NCI-H1436 treated with DMSO at 0.1 percent for 48 hours (cell line): ENCODE measurements around the gene HMGXB4.

Source experiments
- DNase-seq: peaks from one replicate; lab custom pipeline; 2025; lab: John Stamatoyannopoulos, UW

HMGXB4 gene

GRCh38 chr22:35258191-35258988 is 1.1 kb downstream of the HMGXB4 start:
- DNase-seq, result no peak

DNA sequence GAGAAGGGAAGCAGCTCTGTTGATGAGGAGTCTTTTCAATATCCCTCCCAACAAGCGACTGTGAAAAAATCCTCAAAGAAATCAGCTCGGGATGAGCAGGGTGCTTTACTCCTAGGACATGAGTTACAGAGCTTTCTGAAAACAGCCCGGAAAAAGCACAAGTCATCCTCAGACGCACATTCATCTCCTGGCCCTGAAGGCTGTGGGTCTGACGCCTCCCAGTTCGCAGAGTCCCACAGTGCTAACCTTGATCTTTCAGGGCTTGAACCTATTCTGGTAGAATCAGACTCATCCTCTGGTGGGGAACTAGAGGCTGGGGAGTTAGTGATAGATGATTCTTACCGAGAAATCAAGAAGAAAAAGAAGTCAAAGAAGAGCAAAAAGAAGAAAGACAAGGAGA is 7.7 kb downstream of the HMGXB4 start:
- DNase-seq, result no peak

DNA sequence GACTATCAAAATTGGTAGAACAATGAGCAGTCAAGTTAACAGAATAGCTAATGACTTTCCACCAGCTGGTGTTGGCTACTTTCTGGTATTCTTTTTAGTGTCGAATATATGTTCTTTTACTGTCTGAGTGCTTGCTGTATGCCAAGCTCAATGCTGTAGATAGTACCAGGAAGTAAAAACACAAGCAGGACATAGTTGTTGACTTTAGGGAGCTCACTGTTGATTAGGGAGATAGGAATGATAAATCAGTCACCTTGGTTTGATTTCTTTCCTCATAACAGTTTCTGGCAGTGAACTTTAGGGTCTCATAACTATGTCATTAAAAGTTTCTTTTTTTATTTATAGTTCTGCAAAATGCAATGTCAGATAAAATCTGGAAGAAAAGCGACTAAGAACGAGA is 9.0 kb downstream of the HMGXB4 start:
- DNase-seq, result no peak

DNA sequence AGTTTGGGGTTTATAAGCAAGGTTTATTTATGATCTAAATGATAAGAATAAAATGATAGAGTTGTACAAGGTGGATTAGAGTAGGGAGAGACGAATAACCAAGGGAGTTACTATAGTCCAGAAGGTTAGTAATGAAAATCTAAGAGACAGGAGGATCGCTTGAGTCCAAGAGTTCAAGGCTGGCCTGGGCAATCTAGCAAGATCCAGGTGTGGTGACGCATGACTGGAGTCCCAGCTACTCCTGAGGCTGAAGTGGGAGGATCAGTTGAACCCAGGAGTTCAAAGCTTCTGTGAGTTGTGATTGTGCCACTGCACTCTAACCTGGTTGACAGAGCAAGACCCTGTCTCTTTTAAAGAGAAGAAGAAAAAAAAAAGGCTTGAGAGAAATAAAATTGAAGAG is 12.3 kb downstream of the HMGXB4 start:
- DNase-seq, result no peak

DNA sequence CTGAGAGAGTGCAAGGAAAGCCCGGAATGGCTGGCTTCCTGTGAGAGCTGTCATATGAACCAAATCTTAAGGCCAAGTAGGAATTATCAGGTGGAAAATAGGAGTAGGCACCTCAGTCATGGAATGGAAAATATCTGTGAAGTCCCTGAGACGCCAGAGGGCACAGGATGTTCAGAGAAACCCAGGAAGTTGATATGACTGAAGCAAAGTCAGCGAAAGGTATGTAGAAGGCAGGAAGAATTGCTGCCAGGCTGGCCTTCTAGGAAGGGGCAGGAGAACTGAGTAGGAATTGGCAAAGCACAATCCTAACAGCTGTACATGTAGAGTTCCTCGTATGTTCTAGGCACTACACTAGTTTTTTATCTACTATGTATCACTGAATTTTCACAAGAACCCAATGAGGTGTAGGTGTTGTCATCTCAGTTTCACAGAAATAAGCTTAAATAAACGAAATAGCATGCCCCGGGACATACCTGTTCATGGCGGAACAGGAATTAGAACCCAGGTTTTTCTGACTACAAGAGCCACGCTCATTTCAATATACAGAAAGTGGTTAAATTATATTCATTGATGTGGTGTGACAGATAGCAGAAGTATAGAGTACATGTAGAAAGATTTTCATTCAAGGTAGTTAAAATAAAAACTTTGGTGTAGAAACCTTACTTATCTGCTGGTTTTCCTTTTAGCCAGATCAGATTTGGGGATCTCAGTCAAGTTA is 17.0 kb downstream of the HMGXB4 start:
- no peak for DNase-seq

DNA sequence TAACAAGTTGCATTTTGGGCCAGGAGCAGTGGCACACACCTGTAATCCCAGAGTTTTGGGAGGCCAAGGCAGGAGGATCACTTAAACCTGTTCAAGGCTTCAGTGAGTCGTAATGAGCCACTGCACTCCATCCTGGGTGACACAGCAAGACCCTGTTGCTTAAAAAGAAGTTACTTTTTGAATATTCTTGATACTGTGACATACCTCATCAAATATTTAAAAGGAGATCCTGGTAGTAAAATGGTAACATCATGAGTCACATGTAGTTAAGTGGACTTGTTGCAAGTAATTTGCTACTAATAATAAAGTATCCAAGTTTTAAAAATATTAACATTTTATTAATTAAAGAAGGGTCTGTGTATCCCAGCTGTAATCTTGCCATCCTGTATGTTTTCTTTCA is 18.3 kb downstream of the HMGXB4 start:
- no peak for DNase-seq

DNA sequence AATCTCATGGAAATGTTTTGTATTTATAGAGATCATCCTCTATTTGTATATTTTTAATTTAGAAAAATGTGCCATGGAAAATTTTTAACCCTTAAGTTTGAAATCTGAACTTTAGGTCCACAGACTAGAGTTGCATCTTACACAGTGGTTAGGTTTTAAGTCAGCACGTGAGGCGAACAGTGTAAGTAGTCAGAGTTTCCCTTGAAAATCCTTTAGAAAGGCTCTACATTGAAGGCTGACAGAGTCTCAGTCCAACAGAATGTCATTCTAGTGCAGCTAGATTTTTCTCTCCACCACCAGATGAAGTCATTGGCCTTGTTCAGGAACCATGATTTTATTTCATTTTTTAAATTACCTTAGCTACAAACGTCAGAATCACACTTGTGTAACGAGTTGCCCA is 18.7 kb downstream of the HMGXB4 start:
- no peak for DNase-seq

DNA sequence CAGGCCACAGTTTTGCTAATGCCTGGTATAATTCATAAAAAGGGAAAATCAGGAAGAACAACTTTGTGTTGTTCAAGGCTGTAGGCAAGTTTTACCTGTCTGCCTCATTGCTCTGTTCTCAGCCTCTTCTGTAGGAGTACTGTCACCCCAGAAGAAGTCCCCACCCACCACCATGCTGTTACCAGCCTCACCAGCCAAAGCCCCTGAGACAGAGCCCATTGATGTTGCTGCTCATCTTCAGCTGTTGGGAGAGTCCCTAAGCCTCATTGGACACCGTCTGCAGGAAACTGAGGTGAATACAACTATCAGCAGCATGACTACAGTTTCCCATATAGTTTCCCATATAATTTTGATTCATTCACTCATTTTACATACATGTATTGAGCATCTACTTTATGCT is 30.8 kb downstream of the HMGXB4 start:
- no peak for DNase-seq

- no peak for DNase-seq
Observed at GRCh38 chr22:35292786-35293185, 35.5 kb downstream of the HMGXB4 start.

GRCh38 chr22:35296051-35296450 is 38.8 kb downstream of the HMGXB4 start:
- DNase-seq, result no peak

DNA sequence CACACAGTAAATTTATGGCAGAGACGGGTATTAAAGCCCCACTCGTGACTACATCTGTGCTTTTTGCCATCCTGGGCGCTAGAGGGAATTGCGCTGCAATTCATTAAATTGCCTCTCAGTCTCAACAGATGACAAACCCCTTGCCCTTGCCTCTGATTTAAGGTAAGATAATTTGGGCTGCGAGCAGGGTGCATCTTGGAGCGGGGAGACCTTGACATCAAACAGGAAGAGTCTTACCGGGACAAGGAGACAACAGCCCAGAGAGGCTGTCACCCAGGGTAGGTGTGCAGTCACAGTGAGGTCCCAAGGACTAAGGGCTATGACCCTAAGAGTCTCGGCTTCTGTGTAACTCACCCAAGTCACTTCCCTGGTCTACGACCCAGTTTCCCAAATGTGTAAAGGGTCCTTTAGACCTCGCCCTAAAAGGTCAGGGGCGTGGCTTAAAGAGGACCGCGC is 42.0 kb downstream of the HMGXB4 start:
- DNase-seq, result no peak

GRCh38 chr22:35299673-35300499 is 42.6 kb downstream of the HMGXB4 start, which contains the start of gene TOM1:
Gene TOM1, plus strand, starts transcription at chr22:35299894. Its CDS starts 35 bp downstream, at chr22:35299929.
- DNase-seq, result peak; percentile 85

DNA sequence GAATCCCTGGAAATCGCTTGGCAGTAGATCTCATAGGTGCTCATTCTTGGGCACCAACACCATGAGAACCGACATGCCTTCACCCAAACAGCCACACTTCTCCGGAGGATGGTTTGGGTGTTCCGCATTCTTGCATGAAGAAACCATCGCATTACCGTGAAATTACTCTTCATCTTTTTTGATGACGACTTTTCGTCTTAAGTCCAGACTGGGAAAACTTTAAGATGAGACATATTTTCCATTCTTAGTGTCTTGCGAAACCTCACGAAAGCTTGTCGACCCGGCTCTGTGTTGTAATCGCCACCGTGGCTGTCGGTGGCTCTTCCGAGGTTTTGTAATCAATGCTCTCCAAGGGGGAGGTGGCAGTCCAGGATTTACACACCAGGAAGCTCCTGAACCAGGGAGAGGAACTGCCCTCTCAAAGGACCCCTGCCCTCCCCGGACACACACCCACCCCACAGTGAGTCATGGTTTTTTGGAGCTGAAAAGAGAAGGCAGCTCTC is 44.1 kb downstream of the HMGXB4 start:
- DNase-seq, result no peak

DNA sequence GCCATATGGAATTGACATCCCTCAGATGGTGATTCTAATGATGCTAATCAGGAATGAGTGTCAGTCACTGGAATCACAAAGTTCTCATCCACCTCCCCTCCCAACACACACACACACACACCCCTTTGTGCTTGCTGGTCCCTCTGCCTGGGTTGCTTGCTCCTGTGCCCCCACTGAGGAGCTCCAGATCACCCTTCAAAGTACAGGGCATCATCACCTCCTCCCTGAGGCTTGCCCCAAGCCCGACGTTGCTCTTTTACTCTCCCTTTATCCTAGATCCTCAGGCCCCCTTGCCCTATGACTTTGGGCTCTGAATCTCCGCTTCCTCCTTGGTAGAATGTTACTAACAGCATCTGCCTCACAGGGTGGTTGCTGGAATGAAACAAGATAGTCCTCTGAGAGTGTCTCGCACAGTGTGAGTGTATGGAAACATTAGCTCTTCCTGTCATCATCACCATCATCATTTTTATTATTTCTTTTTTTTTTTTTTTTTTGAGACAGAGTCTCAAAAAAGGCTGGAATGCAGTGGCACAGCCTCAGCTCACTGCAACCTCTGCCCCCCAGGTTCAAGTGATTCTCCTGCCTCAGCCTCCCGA is 45.8 kb downstream of the HMGXB4 start:
- no peak for DNase-seq

DNA sequence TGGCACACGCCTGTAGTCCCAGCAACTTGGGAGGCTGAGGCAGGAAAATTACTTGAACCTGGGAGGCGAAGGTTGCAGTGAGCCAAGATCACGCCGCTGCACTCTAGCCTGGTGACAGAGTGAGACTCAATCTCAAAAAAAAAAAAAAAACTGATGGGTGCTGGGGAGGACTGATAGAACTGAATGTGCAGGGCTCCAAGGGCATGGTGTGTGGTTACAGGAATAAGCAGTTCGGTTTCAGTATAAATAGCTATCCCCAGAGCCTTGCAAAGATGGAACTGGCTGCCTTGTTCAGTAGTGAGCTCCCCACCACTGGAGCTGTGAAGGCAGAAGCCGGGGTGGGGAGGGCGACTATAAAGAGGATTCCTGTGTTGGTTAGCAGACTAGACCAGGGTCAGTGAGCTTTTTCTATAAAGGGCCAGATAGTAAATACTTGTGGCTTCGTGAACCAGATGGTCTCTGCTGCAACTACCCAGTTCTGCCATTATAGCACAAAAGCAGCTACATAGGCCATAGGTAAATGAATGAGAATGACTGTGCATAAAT is 48.3 kb downstream of the HMGXB4 start:
- no peak for DNase-seq

- no peak for DNase-seq
Observed at GRCh38 chr22:35306350-35306967, 49.2 kb downstream of the HMGXB4 start.

DNA sequence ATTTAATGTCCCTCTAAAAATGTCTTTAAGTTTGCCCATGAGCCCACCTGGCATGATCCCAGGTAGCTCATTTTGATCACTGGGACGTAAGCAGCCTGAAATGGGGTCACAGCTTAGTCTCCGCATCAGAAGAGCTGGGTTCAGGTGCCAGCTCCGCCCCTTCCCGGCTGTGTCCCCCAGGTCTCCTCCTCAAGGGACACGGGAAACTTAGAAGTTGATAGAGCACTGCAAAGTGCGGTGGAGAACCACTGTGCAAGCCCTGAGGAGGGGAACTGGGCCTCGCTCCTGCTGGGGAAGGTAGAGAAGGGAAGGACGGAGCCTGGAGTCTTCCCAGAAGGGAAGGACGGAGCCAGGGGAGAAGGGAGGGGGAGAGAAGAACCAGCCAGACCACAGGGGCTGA is 50.1 kb downstream of the HMGXB4 start:
- no peak for DNase-seq

DNA sequence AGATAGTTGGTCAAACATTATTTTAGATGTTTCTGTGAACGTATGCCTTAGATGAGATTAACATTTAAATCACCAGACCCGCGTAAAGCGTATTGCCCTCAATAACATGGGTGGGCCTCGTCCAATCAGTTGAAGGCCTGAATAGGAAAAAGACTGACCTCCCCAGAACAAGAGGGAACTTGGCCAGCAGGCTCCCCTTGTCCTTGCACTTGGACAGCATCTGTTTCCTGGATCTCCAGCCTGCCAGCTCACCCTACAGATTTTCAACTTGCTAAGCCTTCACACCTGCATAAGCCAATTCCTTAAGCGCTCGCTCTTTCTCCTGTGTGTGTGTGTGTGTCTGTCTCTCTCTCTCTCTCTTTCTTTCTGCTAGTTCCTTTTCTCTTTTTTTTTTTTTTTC is 50.6 kb downstream of the HMGXB4 start:
- no peak for DNase-seq

DNA sequence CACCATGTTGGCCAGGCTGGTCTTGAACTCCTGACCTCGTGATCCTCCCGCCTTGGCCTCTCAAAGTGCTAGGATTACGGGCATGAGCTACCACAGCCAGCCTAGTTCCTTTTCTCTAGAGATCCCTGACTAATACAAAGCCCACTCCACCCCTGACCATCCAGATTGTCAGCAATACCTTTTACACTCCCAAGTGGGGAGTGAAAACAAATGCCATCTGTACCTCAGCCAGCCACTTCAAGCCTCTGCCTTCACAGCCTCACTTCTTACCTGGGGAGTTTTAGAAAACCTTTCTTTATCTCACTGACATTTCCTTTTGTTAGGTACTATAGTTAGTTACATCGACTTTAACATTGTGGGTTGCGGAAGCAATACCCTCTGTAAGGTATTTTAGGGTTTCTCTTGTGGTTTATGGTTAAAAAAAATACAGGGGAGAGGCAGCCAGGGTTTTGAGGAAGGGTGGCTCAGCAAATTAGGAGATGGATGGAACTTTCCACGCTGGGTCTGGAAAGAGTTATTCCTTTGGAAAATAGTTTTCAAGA is 51.3 kb downstream of the HMGXB4 start:
- no peak for DNase-seq

DNA sequence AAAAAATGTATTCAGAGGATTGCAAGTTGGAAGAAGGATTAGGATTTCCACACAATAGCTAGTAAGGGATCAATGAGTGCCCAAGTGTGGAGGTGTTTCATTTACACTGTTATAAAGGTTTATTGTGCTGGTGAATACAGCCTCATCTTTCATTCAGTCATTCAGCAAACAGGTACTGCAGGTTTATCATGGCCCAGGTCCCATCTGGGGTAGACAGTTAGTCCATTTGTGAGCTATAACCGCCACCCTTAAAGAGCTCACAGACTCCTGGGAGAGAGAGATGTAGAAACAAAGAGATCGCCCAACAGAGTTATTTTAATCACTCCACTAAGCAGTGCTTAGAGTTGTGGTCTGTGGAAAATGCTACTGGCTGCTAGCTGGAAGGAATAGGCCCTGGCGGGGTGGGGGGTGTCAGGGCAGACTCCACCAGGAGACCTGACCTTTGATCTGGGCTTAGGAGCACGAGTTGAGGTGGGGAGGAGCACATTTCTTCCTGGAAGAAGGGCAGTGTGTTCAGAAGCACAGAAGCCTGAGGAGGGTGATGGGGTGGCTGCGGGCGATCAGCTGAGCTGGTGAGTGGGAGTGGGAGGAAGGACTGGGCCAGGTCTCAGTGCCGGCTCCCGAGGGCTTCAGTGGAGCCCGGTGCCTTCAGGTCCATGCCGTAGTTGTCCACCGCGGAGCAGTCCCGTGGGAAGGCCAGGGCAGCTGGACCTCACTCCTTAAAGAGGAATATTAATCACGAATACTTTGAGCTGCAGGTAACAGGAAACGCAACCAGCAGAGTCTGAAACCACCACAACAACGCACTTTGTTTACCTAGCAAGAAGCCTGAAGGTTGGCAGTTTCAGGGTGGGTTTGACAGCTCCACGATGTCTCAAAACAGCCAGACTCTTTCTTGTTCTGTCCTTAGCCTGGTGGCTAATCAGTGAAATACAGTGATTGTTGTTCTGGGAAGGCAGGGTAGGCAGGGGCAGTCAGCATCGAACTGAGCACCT is 53.6 kb downstream of the HMGXB4 start:
- no peak for DNase-seq
